WTC11 (cell line): Measurements from ENCODE around the gene ACTL8.

Experiments
- ATF2 ChIP-seq: sonication (generic); formaldehyde crosslinking; IDR thresholded peaks from 2 replicates; pipeline ENCODE4 v1.8.1; 2022; ENCODE audit warnings: low read depth, missing genetic modification reagents, borderline replicate concordance
- CREB1 ChIP-seq: sonication (generic); formaldehyde crosslinking; IDR thresholded peaks from 2 replicates; pipeline ENCODE4 v1.8.0; 2023; ENCODE audit warnings: mild to moderate bottlenecking, missing genetic modification reagents
- CREM ChIP-seq: sonication (generic); formaldehyde crosslinking; IDR thresholded peaks from 2 replicates; pipeline ENCODE4 v1.8.1; 2022; ENCODE audit warnings: mild to moderate bottlenecking, missing genetic modification reagents, moderate library complexity
- CTCF ChIP-seq: fragments of 200-600 bp; IDR thresholded peaks from 2 replicates; pipeline ENCODE4 v1.8.0; 2022; ENCODE audit warnings: antibody characterized with exemption
- E2F4 ChIP-seq: sonication (generic); formaldehyde crosslinking; IDR thresholded peaks from 2 replicates; pipeline ENCODE4 v1.8.1; 2022; ENCODE audit warnings: low read depth, mild to moderate bottlenecking, moderate library complexity, missing genetic modification reagents, borderline replicate concordance
- JUN ChIP-seq: sonication (generic); formaldehyde crosslinking; IDR thresholded peaks from 2 replicates; pipeline ENCODE4 v1.8.0; 2023; ENCODE audit warnings: mild to moderate bottlenecking, missing genetic modification reagents
- MAX ChIP-seq: sonication (generic); formaldehyde crosslinking; IDR thresholded peaks from 2 replicates; pipeline ENCODE4 v1.8.0; 2022; ENCODE audit warnings: mild to moderate bottlenecking, missing genetic modification reagents
- MLX ChIP-seq: sonication (generic); formaldehyde crosslinking; IDR thresholded peaks from 2 replicates; pipeline ENCODE4 v1.8.1; 2023; ENCODE audit warnings: mild to moderate bottlenecking, missing genetic modification reagents, moderate library complexity
- NR3C1 ChIP-seq: sonication (generic); formaldehyde crosslinking; conservative IDR thresholded peaks from 2 replicates; pipeline ENCODE4 v1.8.1; 2023; ENCODE audit warnings: low read depth, mild to moderate bottlenecking, missing genetic modification reagents
- TEAD4 ChIP-seq: sonication (generic); formaldehyde crosslinking; IDR thresholded peaks from 2 replicates; pipeline ENCODE4 v1.8.0; 2022; ENCODE audit warnings: mild to moderate bottlenecking, missing genetic modification reagents
- USF2 ChIP-seq: sonication (generic); formaldehyde crosslinking; IDR thresholded peaks from 2 replicates; pipeline ENCODE4 v1.8.1; 2023; ENCODE audit warnings: mild to moderate bottlenecking, missing genetic modification reagents, moderate library complexity
- ZNF263 ChIP-seq: sonication (generic); formaldehyde crosslinking; IDR thresholded peaks from 2 replicates; pipeline ENCODE4 v1.8.1; 2022; ENCODE audit warnings: low read depth, mild to moderate bottlenecking, moderate library complexity, missing genetic modification reagents
- ZNF512 ChIP-seq: sonication (generic); formaldehyde crosslinking; IDR thresholded peaks from 2 replicates; pipeline ENCODE4 v1.8.1; 2022; ENCODE audit warnings: missing genetic modification reagents, borderline replicate concordance

GRCh38 chr1:17742583-17742982 is 12.6 kb upstream of the ACTL8 start:
- no peak for TF ChIP-seq MLX
- no peak for TF ChIP-seq MAX (CRISPR knock-in tag)
- TF ChIP-seq CTCF = no peak
- no peak for TF ChIP-seq NR3C1 (CRISPR knock-in tag)
- TF ChIP-seq ZNF263 (CRISPR knock-in tag) = no peak
- no peak for TF ChIP-seq TEAD4 (CRISPR knock-in tag)
- TF ChIP-seq CREB1 (CRISPR knock-in tag) = no peak
- no peak for TF ChIP-seq ATF2
- TF ChIP-seq USF2 = no peak
- no peak for TF ChIP-seq E2F4
- no peak for TF ChIP-seq CREM (CRISPR knock-in tag)
- no peak for TF ChIP-seq JUN (CRISPR knock-in tag)
- no peak for TF ChIP-seq ZNF512
